GM18858 (cell line): ENCODE data around the gene CACNG6.
"Not testable (repeated sequence)": the region's sequence is repeated elsewhere in the genome, so short reads cannot be mapped to it uniquely, and the experiment has no call there.

Source experiments
- ATAC-seq: cut with Tn5 transposase; IDR thresholded peaks from one replicate; pipeline ENCODE4 v1.9.1; 2021; ENCODE audit not compliant: unreplicated experiment

The CACNG6 gene

GRCh38 chr19:53991224-53992113, at the start of gene CACNG6:
Gene CACNG6 (plus strand): TSS chr19:53991637. CDS start chr19:53992878, 1,241 bp downstream.
- ATAC-seq: no peak

GRCh38 chr19:53942001-53942786, 49.2 kb upstream of the CACNG6 start:
- ATAC-seq: no peak

GRCh38 chr19:53944416-53944815, 47.0 kb upstream of the CACNG6 start:
- ATAC-seq: no peak

GRCh38 chr19:53944933-53945332, 46.5 kb upstream of the CACNG6 start:
- no peak for ATAC-seq

GRCh38 chr19:53945441-53945840, 46.0 kb upstream of the CACNG6 start:
- no peak for ATAC-seq

GRCh38 chr19:53945998-53946397, 45.4 kb upstream of the CACNG6 start:
- no peak for ATAC-seq

GRCh38 chr19:53947624-53948023, 43.8 kb upstream of the CACNG6 start:
- no peak for ATAC-seq

- ATAC-seq: not testable (repeated sequence)
These were observed 42.8 kb upstream of the CACNG6 start for GRCh38 chr19:53948611-53949010.

GRCh38 chr19:53951436-53951835, 40.0 kb upstream of the CACNG6 start:
- no peak for ATAC-seq

GRCh38 chr19:53951947-53952346, 39.5 kb upstream of the CACNG6 start:
- ATAC-seq: no peak

GRCh38 chr19:53953383-53953782, 38.1 kb upstream of the CACNG6 start:
- ATAC-seq: no peak

GRCh38 chr19:53957448-53958167, 33.8 kb upstream of the CACNG6 start:
- ATAC-seq: no peak

- ATAC-seq: no peak
These were observed 33.3 kb upstream of the CACNG6 start for GRCh38 chr19:53958168-53958571.

- ATAC-seq: no peak
These were observed 32.3 kb upstream of the CACNG6 start for GRCh38 chr19:53958823-53959757.

- ATAC-seq: no peak
These were observed 31.2 kb upstream of the CACNG6 start for GRCh38 chr19:53960187-53960586.

- no peak for ATAC-seq
These were observed 30.6 kb upstream of the CACNG6 start for GRCh38 chr19:53960886-53961285.

GRCh38 chr19:53961523-53962356, 29.7 kb upstream of the CACNG6 start:
- ATAC-seq: no peak

GRCh38 chr19:53962887-53963431, 28.5 kb upstream of the CACNG6 start, which contains the start of gene CACNG8:
Gene CACNG8 (plus strand): TSS chr19:53962937.
- no peak for ATAC-seq

- no peak for ATAC-seq
These were observed 26.3 kb upstream of the CACNG6 start for GRCh38 chr19:53965091-53965490.
